Epithelial cell of proximal tubule (primary cell): Measurements from ENCODE around the gene ZNF70. TPM values are rescaled to one million over a fixed set of nuclear protein-coding genes. Genes with fewer than 3 reads are reported as not detected.

ENCODE experiments used
- DNase-seq: peaks from one replicate; pipeline ENCODE4 v3.0.0-alpha.2; 2011; ENCODE audit warnings: low read depth
- H3K4me3 ChIP-seq: 2 replicates; pipeline ENCODE4 v1.5.1; 2011; ENCODE audit warnings: low read depth, mild to moderate bottlenecking, low read length
- total RNA-seq: library from RNA; depleted of rRNA; stranded (reverse); fragments of >200 nt; gene quantifications from 2 replicates; pipeline ENCODE4 v1.2.3, GENCODE V29; 2015
- TF ChIP-seq, protein P1 (sequence below): conservative IDR thresholded peaks from 2 replicates; pipeline ENCODE4 v1.5.1; 2012; ENCODE audit warnings: low read depth, mild to moderate bottlenecking, low read length

The ZNF70 gene
- total RNA-seq, 1 donor from 2014 or later, result 2.5 TPM

DNA sequence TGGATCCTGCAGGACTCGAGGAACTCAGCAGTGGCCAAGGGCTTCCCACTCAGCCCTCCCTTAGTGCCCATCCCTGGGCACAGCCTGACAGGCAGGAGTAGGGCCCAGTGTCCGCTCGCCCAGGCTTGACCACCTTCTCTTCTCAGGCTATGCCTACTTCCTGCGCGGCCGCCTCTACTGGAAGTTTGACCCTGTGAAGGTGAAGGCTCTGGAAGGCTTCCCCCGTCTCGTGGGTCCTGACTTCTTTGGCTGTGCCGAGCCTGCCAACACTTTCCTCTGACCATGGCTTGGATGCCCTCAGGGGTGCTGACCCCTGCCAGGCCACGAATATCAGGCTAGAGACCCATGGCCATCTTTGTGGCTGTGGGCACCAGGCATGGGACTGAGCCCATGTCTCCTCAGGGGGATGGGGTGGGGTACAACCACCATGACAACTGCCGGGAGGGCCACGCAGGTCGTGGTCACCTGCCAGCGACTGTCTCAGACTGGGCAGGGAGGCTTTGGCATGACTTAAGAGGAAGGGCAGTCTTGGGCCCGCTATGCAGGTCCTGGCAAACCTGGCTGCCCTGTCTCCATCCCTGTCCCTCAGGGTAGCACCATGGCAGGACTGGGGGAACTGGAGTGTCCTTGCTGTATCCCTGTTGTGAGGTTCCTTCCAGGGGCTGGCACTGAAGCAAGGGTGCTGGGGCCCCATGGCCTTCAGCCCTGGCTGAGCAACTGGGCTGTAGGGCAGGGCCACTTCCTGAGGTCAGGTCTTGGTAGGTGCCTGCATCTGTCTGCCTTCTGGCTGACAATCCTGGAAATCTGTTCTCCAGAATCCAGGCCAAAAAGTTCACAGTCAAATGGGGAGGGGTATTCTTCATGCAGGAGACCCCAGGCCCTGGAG is 32.6 kb upstream of the ZNF70 start:
- TF ChIP-seq, protein P1, sequence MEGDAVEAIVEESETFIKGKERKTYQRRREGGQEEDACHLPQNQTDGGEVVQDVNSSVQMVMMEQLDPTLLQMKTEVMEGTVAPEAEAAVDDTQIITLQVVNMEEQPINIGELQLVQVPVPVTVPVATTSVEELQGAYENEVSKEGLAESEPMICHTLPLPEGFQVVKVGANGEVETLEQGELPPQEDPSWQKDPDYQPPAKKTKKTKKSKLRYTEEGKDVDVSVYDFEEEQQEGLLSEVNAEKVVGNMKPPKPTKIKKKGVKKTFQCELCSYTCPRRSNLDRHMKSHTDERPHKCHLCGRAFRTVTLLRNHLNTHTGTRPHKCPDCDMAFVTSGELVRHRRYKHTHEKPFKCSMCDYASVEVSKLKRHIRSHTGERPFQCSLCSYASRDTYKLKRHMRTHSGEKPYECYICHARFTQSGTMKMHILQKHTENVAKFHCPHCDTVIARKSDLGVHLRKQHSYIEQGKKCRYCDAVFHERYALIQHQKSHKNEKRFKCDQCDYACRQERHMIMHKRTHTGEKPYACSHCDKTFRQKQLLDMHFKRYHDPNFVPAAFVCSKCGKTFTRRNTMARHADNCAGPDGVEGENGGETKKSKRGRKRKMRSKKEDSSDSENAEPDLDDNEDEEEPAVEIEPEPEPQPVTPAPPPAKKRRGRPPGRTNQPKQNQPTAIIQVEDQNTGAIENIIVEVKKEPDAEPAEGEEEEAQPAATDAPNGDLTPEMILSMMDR, result no peak
- no peak overlapping the region for H3K4me3 ChIP-seq
- DNase-seq, result no peak

DNA sequence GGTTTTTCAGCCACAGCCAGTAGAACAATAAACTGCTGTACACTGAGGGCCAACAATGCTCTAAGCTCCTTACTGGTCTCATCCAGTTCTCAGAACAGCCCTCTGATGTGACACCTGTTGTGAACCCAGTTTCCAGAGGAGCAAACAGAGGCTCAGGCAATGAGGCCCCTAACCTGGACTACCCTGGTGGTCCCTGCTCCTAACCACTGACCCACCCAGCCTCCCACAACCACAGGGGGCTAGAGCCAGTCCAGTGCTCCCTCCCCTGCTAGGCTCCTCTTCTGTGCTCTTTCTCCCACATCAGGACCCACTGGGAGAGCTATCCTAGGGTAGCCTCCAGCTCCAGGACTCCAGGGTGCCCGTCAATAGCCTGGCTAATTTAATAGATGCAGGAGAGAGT is 31.8 kb upstream of the ZNF70 start:
- DNase-seq, result no peak
- no peak overlapping the region for H3K4me3 ChIP-seq

DNA sequence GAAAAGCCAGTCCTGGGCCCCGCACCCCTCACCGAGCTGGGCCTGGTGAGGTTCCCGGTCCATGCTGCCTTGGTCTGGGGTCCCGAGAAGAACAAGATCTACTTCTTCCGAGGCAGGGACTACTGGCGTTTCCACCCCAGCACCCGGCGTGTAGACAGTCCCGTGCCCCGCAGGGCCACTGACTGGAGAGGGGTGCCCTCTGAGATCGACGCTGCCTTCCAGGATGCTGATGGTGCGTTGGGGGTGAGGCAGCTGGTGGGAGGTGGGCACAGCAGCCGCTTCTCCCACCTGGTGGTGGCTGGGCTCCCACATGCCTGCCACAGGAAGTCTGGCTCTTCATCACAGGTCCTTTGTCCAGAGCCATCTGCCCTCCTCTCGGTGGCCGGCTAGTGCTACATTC is 31.3 kb upstream of the ZNF70 start:
- no peak overlapping the region for H3K4me3 ChIP-seq
- TF ChIP-seq, protein P1, result no peak
- no peak for DNase-seq

More for the DNA sequence above, 31.8 kb upstream of the ZNF70 start:
- TF ChIP-seq, protein P1, result no peak

DNA sequence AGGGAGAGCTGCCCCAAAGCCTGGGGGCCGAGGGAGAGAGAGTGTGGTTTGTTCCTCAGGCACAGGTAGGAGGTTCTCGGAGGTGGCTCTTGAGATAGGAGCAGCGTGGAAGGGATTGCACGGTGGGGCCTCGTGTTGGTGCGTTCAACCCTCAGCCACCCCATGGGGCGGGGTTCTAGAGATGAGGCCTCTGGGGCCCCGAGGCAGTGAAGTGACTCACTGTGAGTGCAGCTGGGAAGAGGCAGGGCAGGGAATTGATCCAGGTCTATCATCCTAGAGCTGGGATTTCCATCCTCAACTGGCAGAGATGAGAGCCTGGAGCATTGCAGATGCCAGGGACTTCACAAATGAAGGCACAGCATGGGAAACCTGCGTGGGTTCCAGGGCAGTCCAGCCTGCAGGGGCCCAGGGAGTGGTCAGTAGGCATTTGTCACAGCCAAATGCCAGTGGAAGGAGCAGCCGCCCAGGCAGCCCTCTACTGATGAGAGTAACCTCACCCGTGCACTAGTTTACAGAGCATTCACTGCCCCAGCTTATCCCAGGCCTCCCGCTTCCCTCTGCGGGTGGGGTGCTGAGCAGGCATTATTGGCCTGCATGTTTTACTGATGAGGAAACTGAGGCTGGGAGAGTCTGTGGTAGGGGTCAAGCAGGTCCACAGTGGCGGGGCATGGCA is 30.7 kb upstream of the ZNF70 start:
- H3K4me3 ChIP-seq, result no peak overlapping the region
- TF ChIP-seq, protein P1, result no peak
- DNase-seq, result no peak

DNA sequence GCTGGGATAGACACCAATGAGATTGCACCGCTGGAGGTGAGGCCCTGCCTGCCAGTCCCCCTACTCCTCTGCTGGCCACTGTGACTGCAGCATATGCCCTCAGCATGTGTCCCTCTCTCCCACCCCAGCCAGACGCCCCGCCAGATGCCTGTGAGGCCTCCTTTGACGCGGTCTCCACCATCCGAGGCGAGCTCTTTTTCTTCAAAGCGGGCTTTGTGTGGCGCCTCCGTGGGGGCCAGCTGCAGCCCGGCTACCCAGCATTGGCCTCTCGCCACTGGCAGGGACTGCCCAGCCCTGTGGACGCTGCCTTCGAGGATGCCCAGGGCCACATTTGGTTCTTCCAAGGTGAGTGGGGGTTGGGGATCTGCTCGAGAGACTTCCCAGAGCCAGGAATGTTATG is 30.2 kb upstream of the ZNF70 start:
- DNase-seq, result no peak
- no peak overlapping the region for H3K4me3 ChIP-seq
- TF ChIP-seq, protein P1, result no peak

DNA sequence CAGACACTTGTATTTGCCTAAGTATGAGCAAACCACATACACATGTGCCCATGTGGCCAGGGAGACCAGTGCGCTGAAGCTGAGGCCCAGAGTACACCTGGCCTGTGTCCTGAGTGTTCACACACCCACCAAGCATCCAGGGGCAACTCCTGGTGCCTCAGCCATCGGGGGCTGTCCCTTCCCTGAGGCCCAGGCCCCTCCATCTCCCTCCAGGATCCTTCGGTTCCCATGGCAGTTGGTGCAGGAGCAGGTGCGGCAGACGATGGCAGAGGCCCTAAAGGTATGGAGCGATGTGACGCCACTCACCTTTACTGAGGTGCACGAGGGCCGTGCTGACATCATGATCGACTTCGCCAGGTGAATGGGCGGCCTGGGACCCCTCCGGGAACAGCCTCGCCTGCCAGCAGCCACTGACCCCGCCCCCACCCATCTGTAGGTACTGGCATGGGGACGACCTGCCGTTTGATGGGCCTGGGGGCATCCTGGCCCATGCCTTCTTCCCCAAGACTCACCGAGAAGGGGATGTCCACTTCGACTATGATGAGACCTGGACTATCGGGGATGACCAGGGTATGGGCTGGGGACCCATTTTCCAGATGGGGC is 29.3 kb upstream of the ZNF70 start:
- H3K4me3 ChIP-seq, result no peak overlapping the region
- TF ChIP-seq, protein P1, result no peak
- DNase-seq, result no peak
